Duodenal mucosa (tissue), 2 donors: Measurements from ENCODE around the gene ADCY7.

Source experiments
- H3K27ac ChIP-seq: one replicate; pipeline ENCODE4 v1.7.0; 2013; ENCODE audit warnings: low read depth, low read length
- H3K27me3 ChIP-seq, 2 donors: one replicate each; pipeline ENCODE4 v1.7.0; 2013; ENCODE audit warnings: low read length in 2 of 2, control low read depth in 1 of 2; ENCODE audit not compliant: insufficient read depth in 2 of 2, control insufficient read depth in 1 of 2
- H3K36me3 ChIP-seq, 2 donors: one replicate each; pipeline ENCODE4 v1.7.0; 2013; ENCODE audit warnings: low read length in 2 of 2, control low read depth in 1 of 2; ENCODE audit not compliant: insufficient read depth in 2 of 2, control insufficient read depth in 1 of 2
- H3K4me1 ChIP-seq, 2 donors: one replicate each; pipeline ENCODE4 v1.7.0; 2013; ENCODE audit warnings: low read length in 2 of 2, control low read depth in 1 of 2; ENCODE audit not compliant: insufficient read depth in 2 of 2, control insufficient read depth in 1 of 2
- H3K4me3 ChIP-seq, 2 donors: one replicate each; pipeline ENCODE4 v1.7.0; 2013; ENCODE audit warnings: low read length in 2 of 2, low read depth in 1 of 2
- H3K9ac ChIP-seq, 2 donors: one replicate each; pipeline ENCODE4 v1.7.0; 2013; ENCODE audit warnings: low read length in 2 of 2, low read depth in 1 of 2
- H3K9me3 ChIP-seq, 2 donors: one replicate each; pipeline ENCODE4 v1.7.0; 2013; ENCODE audit warnings: low read length in 2 of 2, control low read depth in 1 of 2; ENCODE audit not compliant: control insufficient read depth in 1 of 2

Gene ADCY7

GRCh38 chr16:50273888-50274325 lies 7.6 kb downstream of the ADCY7 start:
- Histone ChIP-seq H3K27me3 (no peaks in the 10 kb centered on the region), H3K36me3 (no peaks in the 10 kb centered on the region), H3K9ac (peak overlapping the region; percentile 20 to 34), H3K27ac (peak overlapping the region; percentile 63), H3K9me3 (peaks cover 0 to 3% of the 10 kb centered on the region in 2 donors), H3K4me3 (peak overlapping the region in 1 of 2 donors; percentile 58), H3K4me1 (peaks cover 11 to 30% of the 10 kb centered on the region in 2 donors)

- Histone ChIP-seq H3K36me3 (no peaks in the 10 kb centered on the region), H3K27me3 (no peaks in the 10 kb centered on the region), H3K9ac (peak overlapping the region; percentile 35 to 76), H3K4me3 (peak overlapping the region; percentile 42 to 61), H3K27ac (peak overlapping the region; percentile 63), H3K9me3 (peaks cover 0 to 3% of the 10 kb centered on the region in 2 donors), H3K4me1 (peaks cover 11 to 36% of the 10 kb centered on the region in 2 donors)
Observed at GRCh38 chr16:50274326-50275097, 8.2 kb downstream of the ADCY7 start.

GRCh38 chr16:50275098-50275415 lies 8.7 kb downstream of the ADCY7 start:
- H3K4me1 ChIP-seq: peaks cover 11 to 37% of the 10 kb centered on the region in 2 donors

GRCh38 chr16:50275428-50276325 lies 9.3 kb downstream of the ADCY7 start:
- Histone ChIP-seq H3K27ac (no peak overlapping the region), H3K4me3 (peak overlapping the region; percentile 42 to 61)

More at GRCh38 chr16:50275098-50275415, 8.7 kb downstream of the ADCY7 start:
- Histone ChIP-seq H3K4me3 (peak overlapping the region; percentile 42 to 61), H3K27me3 (no peaks in the 10 kb centered on the region), H3K9me3 (peaks cover 0 to 3% of the 10 kb centered on the region in 2 donors), H3K27ac (no peak overlapping the region), H3K9ac (peak overlapping the region; percentile 35 to 76), H3K36me3 (no peaks in the 10 kb centered on the region)

GRCh38 chr16:50276326-50276640 lies 9.9 kb downstream of the ADCY7 start:
- no peaks in the 10 kb centered on the region for H3K36me3 ChIP-seq
- H3K27me3 ChIP-seq: no peaks in the 10 kb centered on the region
- no peak overlapping the region for H3K27ac ChIP-seq
- H3K4me1 ChIP-seq: peaks cover 18 to 45% of the 10 kb centered on the region in 2 donors
- no peak overlapping the region for H3K9ac ChIP-seq
- peaks cover 0 to 3% of the 10 kb centered on the region in 2 donors for H3K9me3 ChIP-seq
- no peak overlapping the region for H3K4me3 ChIP-seq

More at GRCh38 chr16:50275428-50276325, 9.3 kb downstream of the ADCY7 start:
- Histone ChIP-seq H3K9ac (no peak overlapping the region), H3K27me3 (no peaks in the 10 kb centered on the region), H3K4me1 (peaks cover 12 to 39% of the 10 kb centered on the region in 2 donors), H3K36me3 (no peaks in the 10 kb centered on the region), H3K9me3 (peaks cover 0 to 3% of the 10 kb centered on the region in 2 donors)

- H3K4me1 ChIP-seq: peaks cover 21 to 50% of the 10 kb centered on the region in 2 donors
- H3K9me3 ChIP-seq: peaks cover 0 to 3% of the 10 kb centered on the region in 2 donors
- no peak overlapping the region for H3K9ac ChIP-seq
- H3K27me3 ChIP-seq: no peaks in the 10 kb centered on the region
- no peaks in the 10 kb centered on the region for H3K36me3 ChIP-seq
- H3K27ac ChIP-seq: no peak overlapping the region
- no peak overlapping the region for H3K4me3 ChIP-seq
Observed at GRCh38 chr16:50276801-50277555, 10.6 kb downstream of the ADCY7 start.

- H3K4me3 ChIP-seq: no peak overlapping the region
- H3K27ac ChIP-seq: no peak overlapping the region
- H3K36me3 ChIP-seq: no peaks in the 10 kb centered on the region
- H3K4me1 ChIP-seq: peaks cover 28 to 60% of the 10 kb centered on the region in 2 donors
- H3K9ac ChIP-seq: no peak overlapping the region
- H3K9me3 ChIP-seq: peaks cover 0 to 3% of the 10 kb centered on the region in 2 donors
- no peaks in the 10 kb centered on the region for H3K27me3 ChIP-seq
Observed at GRCh38 chr16:50278251-50278650, 11.9 kb downstream of the ADCY7 start.

GRCh38 chr16:50279504-50279865 lies 13.1 kb downstream of the ADCY7 start:
- no peaks in the 10 kb centered on the region for H3K27me3 ChIP-seq
- peak overlapping the region in 1 of 2 donors; percentile 26 for H3K4me3 ChIP-seq
- H3K9ac ChIP-seq: no peak overlapping the region
- H3K9me3 ChIP-seq: peaks cover 0 to 3% of the 10 kb centered on the region in 2 donors
- H3K4me1 ChIP-seq: peaks cover 41 to 62% of the 10 kb centered on the region in 2 donors
- H3K27ac ChIP-seq: no peak overlapping the region
- no peaks in the 10 kb centered on the region for H3K36me3 ChIP-seq

- H3K4me3 ChIP-seq: peak overlapping the region in 1 of 2 donors; percentile 38
- peaks cover 35 to 55% of the 10 kb centered on the region in 2 donors for H3K4me1 ChIP-seq
- H3K9ac ChIP-seq: no peak overlapping the region
- H3K9me3 ChIP-seq: peaks cover 0 to 3% of the 10 kb centered on the region in 2 donors
- H3K36me3 ChIP-seq: no peaks in the 10 kb centered on the region
- no peaks in the 10 kb centered on the region for H3K27me3 ChIP-seq
- no peak overlapping the region for H3K27ac ChIP-seq
Observed at GRCh38 chr16:50280932-50281331, 14.6 kb downstream of the ADCY7 start.
